Raji (cell line): ENCODE measurements around the gene GTF2IRD1.

Source experiments
- POLR2A ChIP-seq: IDR thresholded peaks from 2 replicates; pipeline ENCODE4 v1.6.1; 2011; ENCODE audit warnings: low read depth, low read length, control low read depth; ENCODE audit not compliant: insufficient read depth

Gene GTF2IRD1

DNA sequence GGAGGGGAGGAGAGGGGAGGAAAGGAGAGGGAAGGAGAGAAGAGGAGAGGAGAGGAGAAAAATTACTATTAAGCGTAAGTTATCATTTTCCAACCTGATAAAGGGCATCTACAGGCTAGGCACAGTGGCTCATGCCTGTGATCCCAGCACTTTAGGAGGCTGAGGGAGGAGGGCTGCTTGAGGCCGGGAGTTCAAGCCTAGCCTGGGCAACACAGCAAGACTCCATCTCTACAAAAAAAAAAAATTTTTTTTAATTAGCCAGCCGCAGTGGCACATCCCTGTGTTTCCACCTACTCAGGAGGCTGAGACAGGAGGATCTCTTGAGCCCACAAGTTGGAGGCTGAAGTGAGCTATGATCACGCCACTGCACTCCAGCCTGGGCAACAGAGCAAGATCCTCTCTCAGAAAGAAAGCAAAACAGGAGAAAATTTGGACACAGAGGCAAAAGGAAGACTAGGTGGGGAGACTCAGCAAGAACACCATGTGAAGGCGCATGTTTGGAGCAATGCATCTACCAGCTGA is 168.6 kb downstream of the GTF2IRD1 start:
- no peak for TF ChIP-seq POLR2A

- no peak for TF ChIP-seq POLR2A
Measured at GRCh38 chr7:74623135-74623534, 169.4 kb downstream of the GTF2IRD1 start.

DNA sequence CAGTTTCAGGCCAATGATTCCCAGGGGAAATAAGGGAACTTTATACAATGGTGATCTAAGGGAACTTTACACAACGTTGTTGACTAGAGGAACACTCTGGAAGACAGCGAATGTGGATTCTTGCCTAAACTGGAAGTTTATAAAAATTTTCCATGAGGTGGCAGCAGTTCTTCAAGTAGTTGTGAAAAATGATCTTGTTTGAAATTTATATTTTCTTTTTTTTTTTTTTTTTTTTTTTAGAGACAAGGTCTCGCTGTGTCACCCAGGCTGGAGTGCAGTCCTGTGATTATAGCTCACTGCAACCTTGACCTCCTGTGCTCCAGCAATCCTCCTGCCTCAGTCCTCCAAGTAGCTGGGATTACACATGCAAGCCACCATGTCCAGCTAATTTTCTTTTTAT is 171.7 kb downstream of the GTF2IRD1 start:
- TF ChIP-seq POLR2A: no peak

GRCh38 chr7:74627661-74628411 is 174.1 kb downstream of the GTF2IRD1 start:
- TF ChIP-seq POLR2A: no peak

- TF ChIP-seq POLR2A: no peak
Measured at GRCh38 chr7:74632505-74632904, 178.8 kb downstream of the GTF2IRD1 start.

GRCh38 chr7:74633451-74633921 is 179.8 kb downstream of the GTF2IRD1 start:
- no peak for TF ChIP-seq POLR2A

DNA sequence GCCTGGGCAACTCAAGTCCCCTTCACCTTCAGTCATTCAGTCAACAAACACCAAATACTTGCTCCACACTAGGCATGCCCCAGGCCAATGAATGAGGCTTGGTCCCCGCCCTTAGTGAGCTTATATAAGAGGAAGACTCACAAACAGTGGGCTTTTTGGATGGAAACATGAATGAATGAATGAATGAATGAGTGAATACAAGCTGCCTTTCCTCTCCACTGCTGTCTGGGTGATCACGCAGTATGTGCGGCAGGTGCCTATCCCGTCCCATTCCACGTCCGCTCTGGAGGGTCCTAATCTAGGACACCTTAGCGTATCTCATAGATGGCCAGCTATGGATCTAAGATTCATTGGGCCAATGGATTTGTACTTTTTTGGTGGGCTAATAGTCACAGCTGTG is 184.0 kb downstream of the GTF2IRD1 start:
- no peak for TF ChIP-seq POLR2A

DNA sequence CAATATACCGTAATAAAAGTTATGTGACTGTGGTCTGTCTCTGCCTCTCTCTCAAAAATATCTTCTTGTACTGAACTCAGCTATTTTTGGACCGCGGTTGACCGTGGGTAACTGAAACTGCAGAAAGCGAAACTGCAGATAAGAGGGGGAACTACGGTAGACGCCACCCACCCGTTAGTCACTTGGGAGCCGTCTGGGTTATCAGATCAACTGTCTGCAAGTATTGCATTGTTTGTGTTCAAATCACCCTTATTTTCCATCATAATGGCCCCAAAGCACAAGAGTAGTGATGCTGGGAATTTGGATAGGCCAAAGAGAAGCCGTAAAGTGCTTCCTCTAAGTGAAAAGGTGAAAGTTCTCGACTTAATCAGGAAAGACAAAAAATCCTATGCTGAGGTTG is 196.3 kb downstream of the GTF2IRD1 start:
- peak; percentile 62; the same call in 1 of the 2 replicates for TF ChIP-seq POLR2A
